HCT116 (cell line): Measurements from ENCODE around the gene STK32B. TPM values are rescaled to one million over a fixed set of nuclear protein-coding genes. Genes with fewer than 3 reads are reported as not detected.

ENCODE experiments used
- ATAC-seq: fragments of 200-7000 bp; cut with Tn5 transposase; 2 replicates; pipeline ENCODE4 v1.9.1; 2020; ENCODE audit warnings: mild to moderate bottlenecking, moderate library complexity
- BruUV-seq: library from RNA; stranded (reverse); fragments of 400-500 nt; replicated peaks from 2 replicates; lab custom pipeline; 2021; lab: Mats Ljungman, UMichigan
- CTCF ChIA-PET: fragments of 300-600 bp; sonication (Branson Sonifier 250); formaldehyde crosslinking; loops from one replicate; lab custom pipeline; 2021; ENCODE audit warnings: antibody characterized with exemption; lab: Charles Lee
- POLR2A ChIA-PET: fragments of 300-600, 350-600 bp; sonication (Branson Sonifier 250); formaldehyde crosslinking; loops from one replicate; lab custom pipeline; 2021; ENCODE audit warnings: antibody characterized with exemption; lab: Charles Lee
- RAD21 ChIA-PET, 2 experiments: fragments of 300-600 bp; sonication (Branson Sonifier 250); formaldehyde crosslinking; loops; one replicate each; lab custom pipeline; 2023; ENCODE audit warnings: low total read pairs in 2 of 2; ENCODE audit not compliant: uncharacterized antibody in 2 of 2, unreplicated experiment in 2 of 2, low non-redundant PET in 1 of 2; lab: Charles Lee
- DNase-seq: peaks from one replicate; pipeline ENCODE4 v3.0.0-alpha.2; 2010; ENCODE audit warnings: low read depth, low spot score
- H2AFZ ChIP-seq: fragments of 200-600 bp; shearing (Covaris generic), sonication (generic); 2 replicates; pipeline ENCODE4 v1.6.1; 2017; ENCODE audit warnings: low read depth, mixed run types, mixed read lengths, antibody characterized with exemption, low read length; ENCODE audit not compliant: poor library complexity, severe bottlenecking
- H3K27ac ChIP-seq: 2 replicates; pipeline ENCODE4 v1.5.1; 2012; ENCODE audit warnings: low read depth, low read length
- H3K27me3 ChIP-seq: fragments of 200-600 bp; sonication (generic); 2 replicates; pipeline ENCODE4 v1.6.1; 2016; ENCODE audit warnings: mixed run types, low read length, mixed read lengths; ENCODE audit not compliant: insufficient read depth
- H3K36me3 ChIP-seq, 2 experiments: fragments of 200-500 bp in 1 of 2; fragments of 200-600 bp in 1 of 2; sonication (Bioruptor generic) in 1 of 2; sonication (generic) in 1 of 2; 2 replicates each; pipeline versions ENCODE4 v1.5.1 to v1.6.1; 2014 to 2016; ENCODE audit warnings: low read length in 2 of 2, inconsistent platforms in 1 of 2, mixed read lengths in 1 of 2, mixed run types in 1 of 2; ENCODE audit not compliant: insufficient read depth in 2 of 2, control insufficient read depth in 1 of 2
- H3K4me1 ChIP-seq, 2 experiments: fragments of 200-600 bp in 1 of 2; sonication (generic) in 1 of 2; 2 replicates each; pipeline versions ENCODE4 v1.5.1 to v1.6.1; 2012 to 2017; ENCODE audit warnings: low read length in 2 of 2, inconsistent platforms in 1 of 2, mild to moderate bottlenecking in 1 of 2, mixed read lengths in 1 of 2, mixed run types in 1 of 2, moderate library complexity in 1 of 2; ENCODE audit not compliant: insufficient read depth in 2 of 2, control insufficient read depth in 1 of 2
- H3K4me2 ChIP-seq: fragments of 200-600 bp; sonication (generic); 2 replicates; pipeline ENCODE4 v1.6.1; 2017; ENCODE audit warnings: mixed run types, low read length, mixed read lengths
- H3K4me3 ChIP-seq, 2 experiments: fragments of 200-600 bp in 1 of 2; sonication (generic) in 1 of 2; replicated peaks in 1 of 2; 2 replicates each; pipeline ENCODE4 v1.5.1; 2011 to 2016; ENCODE audit warnings: low read length in 2 of 2, control low read depth in 1 of 2, low read depth in 1 of 2, mild to moderate bottlenecking in 1 of 2, mixed read lengths in 1 of 2, mixed run types in 1 of 2
- H3K79me2 ChIP-seq: fragments of 200-600 bp; sonication (generic); 2 replicates; pipeline ENCODE4 v1.6.1; 2017; ENCODE audit warnings: mild to moderate bottlenecking, mixed run types, low read length, moderate library complexity, mixed read lengths; ENCODE audit not compliant: insufficient read depth
- H3K9ac ChIP-seq: fragments of 200-600 bp; sonication (generic); 2 replicates; pipeline ENCODE4 v1.6.1; 2016; ENCODE audit warnings: low read length, mixed read lengths
- H3K9me2 ChIP-seq: fragments of 200-600 bp; sonication (generic), shearing (Covaris generic); 2 replicates; pipeline ENCODE4 v1.6.1; 2017; ENCODE audit warnings: mixed run types, mild to moderate bottlenecking, moderate library complexity; ENCODE audit not compliant: insufficient read depth
- H3K9me3 ChIP-seq, 2 experiments: fragments of 200-500 bp in 1 of 2; fragments of 200-600 bp in 1 of 2; sonication (Bioruptor generic) in 1 of 2; sonication (generic) in 1 of 2; 2 replicates each; pipeline ENCODE4 v1.6.1; 2014 to 2017; ENCODE audit warnings: low read length in 2 of 2, mixed read lengths in 2 of 2, inconsistent platforms in 1 of 2, low read depth in 1 of 2, mild to moderate bottlenecking in 1 of 2, mixed run types in 1 of 2, moderate library complexity in 1 of 2; ENCODE audit not compliant: control insufficient read depth in 1 of 2, insufficient read depth in 1 of 2
- H4K20me1 ChIP-seq: fragments of 200-600 bp; sonication (generic), shearing (Covaris generic); 2 replicates; pipeline ENCODE4 v1.6.1; 2017; ENCODE audit warnings: mixed run types, mild to moderate bottlenecking, moderate library complexity; ENCODE audit not compliant: insufficient read depth
- CEBPB ChIP-seq: IDR thresholded peaks from 2 replicates; pipeline ENCODE4 v1.6.1; 2012; ENCODE audit warnings: low read depth
- EZH2 ChIP-seq: fragments of 200-600 bp; sonication (generic); IDR thresholded peaks from 2 replicates; pipeline ENCODE4 v1.6.1; 2017; ENCODE audit warnings: antibody characterized with exemption, mixed run types
- POLR2A ChIP-seq: IDR thresholded peaks from 2 replicates; pipeline ENCODE4 v1.7.0; 2011; ENCODE audit warnings: borderline replicate concordance; ENCODE audit not compliant: insufficient read depth, insufficient read length; ENCODE audit errors: extremely low read depth
- POLR2AphosphoS5 ChIP-seq: IDR thresholded peaks from 2 replicates; pipeline ENCODE4 v1.6.1; 2011; ENCODE audit warnings: mild to moderate bottlenecking, low read depth, low read length, moderate library complexity
- RAD21 ChIP-seq: IDR thresholded peaks from 2 replicates; pipeline ENCODE4 v1.6.1; 2012; ENCODE audit warnings: low read depth, mild to moderate bottlenecking
- SIN3A ChIP-seq: IDR thresholded peaks from 2 replicates; pipeline ENCODE4 v1.6.1; 2012; ENCODE audit warnings: low read depth
- SRF ChIP-seq: IDR thresholded peaks from 2 replicates; pipeline ENCODE4 v1.6.1; 2012; ENCODE audit warnings: low read depth
- YY1 ChIP-seq: IDR thresholded peaks from 2 replicates; pipeline ENCODE4 v1.6.1; 2011; ENCODE audit warnings: low read length, low read depth, moderate library complexity, mild to moderate bottlenecking; ENCODE audit not compliant: insufficient replicate concordance; ENCODE audit errors: extremely low read depth
- ZFX ChIP-seq: fragments of 450-650 bp; IDR thresholded peaks from 2 replicates; pipeline ENCODE4 v1.6.1; 2017
- intact Hi-C: fragments of 100-400 bp; cut with micrococcal nuclease; formaldehyde crosslinking; loops from 2 replicates; pipeline ENCODE4 v1.10.0; 2022
- total RNA-seq: library from RNA; stranded (reverse); gene quantifications from one replicate; pipeline ENCODE4 v1.2.1, GENCODE V29; 2021; ENCODE audit not compliant: unreplicated experiment
- TF ChIP-seq, protein P1 (sequence below), 3 experiments: fragments of 200-600 bp in 1 of 3; sonication (generic) in 1 of 3; IDR thresholded peaks in 2 of 3; conservative IDR thresholded peaks in 1 of 3; 2 replicates each; pipeline ENCODE4 v1.5.1; 2012 to 2017; ENCODE audit warnings: low read depth in 2 of 3, low read length in 2 of 3, antibody characterized with exemption in 1 of 3, borderline replicate concordance in 1 of 3, control low read depth in 1 of 3, mild to moderate bottlenecking in 1 of 3, mixed read lengths in 1 of 3, mixed run types in 1 of 3, moderate library complexity in 1 of 3; ENCODE audit not compliant: insufficient read depth in 1 of 3
- TF ChIP-seq, protein P2 (sequence below): IDR thresholded peaks from 2 replicates; pipeline ENCODE4 v1.6.1; 2012; ENCODE audit warnings: low read depth

The STK32B gene
- total RNA-seq, 1 experiment from 2014 or later: not detected

DNA sequence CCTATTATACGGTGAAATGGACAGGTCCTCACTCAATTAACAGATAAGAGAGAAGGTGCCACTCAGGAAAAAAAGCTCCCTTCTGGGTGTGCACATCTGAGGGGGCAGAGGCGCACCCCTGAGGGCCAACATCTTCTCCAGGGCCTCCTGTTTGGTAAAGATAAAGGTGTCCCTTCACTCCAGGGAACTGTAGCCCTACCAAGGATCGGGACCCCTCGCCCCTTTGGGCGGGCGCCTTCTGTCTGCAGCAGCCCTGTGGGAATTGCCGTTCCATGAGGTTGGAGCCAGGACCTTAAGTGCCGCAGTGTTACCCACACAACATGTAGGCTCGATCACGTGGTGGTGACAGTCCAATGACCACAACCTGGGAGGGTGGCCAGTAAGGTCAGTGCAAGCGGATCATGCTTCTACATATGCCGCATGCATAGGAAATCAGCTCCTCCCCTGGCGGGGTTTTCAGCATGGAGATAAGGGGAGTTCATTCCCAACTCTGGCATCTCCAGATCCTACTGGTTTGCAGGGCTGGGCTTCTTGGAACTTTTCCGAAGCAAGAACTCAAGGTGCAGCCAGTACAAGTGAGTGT, 403.8 kb downstream of the STK32B start:
- H2AFZ ChIP-seq: no peak overlapping the region
- no peak overlapping the region for H3K9ac ChIP-seq
- H3K4me1 ChIP-seq: no peaks in the 10 kb centered on the region
- no peak overlapping the region for H3K4me2 ChIP-seq
- H3K36me3 ChIP-seq: no peaks in the 10 kb centered on the region
- no peak for DNase-seq
- ChIA-PET POLR2A (no interaction called here), RAD21 (no interaction called here), CTCF (no interaction called here)
- H3K27ac ChIP-seq: no peak overlapping the region
- no peaks in the 10 kb centered on the region for H4K20me1 ChIP-seq
- BruUV-seq: no TSS peak
- intact Hi-C loops: no loop called here
- ATAC-seq: no peak
- no peak overlapping the region for H3K4me3 ChIP-seq
- H3K79me2 ChIP-seq: no peaks in the 10 kb centered on the region
- no peaks in the 10 kb centered on the region for H3K9me2 ChIP-seq
- no peaks in the 10 kb centered on the region for H3K9me3 ChIP-seq
- peaks cover 33% of the 10 kb centered on the region for H3K27me3 ChIP-seq
- TF ChIP-seq, protein P1, sequence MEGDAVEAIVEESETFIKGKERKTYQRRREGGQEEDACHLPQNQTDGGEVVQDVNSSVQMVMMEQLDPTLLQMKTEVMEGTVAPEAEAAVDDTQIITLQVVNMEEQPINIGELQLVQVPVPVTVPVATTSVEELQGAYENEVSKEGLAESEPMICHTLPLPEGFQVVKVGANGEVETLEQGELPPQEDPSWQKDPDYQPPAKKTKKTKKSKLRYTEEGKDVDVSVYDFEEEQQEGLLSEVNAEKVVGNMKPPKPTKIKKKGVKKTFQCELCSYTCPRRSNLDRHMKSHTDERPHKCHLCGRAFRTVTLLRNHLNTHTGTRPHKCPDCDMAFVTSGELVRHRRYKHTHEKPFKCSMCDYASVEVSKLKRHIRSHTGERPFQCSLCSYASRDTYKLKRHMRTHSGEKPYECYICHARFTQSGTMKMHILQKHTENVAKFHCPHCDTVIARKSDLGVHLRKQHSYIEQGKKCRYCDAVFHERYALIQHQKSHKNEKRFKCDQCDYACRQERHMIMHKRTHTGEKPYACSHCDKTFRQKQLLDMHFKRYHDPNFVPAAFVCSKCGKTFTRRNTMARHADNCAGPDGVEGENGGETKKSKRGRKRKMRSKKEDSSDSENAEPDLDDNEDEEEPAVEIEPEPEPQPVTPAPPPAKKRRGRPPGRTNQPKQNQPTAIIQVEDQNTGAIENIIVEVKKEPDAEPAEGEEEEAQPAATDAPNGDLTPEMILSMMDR (IDR thresholded peaks at IDR 0.05 in 2 of 3, conservative IDR thresholded peaks at IDR 0.05 in 1 of 3; ENCODE audit: borderline replicate concordance in 1 of 3, insufficient read depth in 1 of 3, low read depth in 2 of 3, low read length in 2 of 3): no peak
- no peak for TF ChIP-seq CEBPB

DNA sequence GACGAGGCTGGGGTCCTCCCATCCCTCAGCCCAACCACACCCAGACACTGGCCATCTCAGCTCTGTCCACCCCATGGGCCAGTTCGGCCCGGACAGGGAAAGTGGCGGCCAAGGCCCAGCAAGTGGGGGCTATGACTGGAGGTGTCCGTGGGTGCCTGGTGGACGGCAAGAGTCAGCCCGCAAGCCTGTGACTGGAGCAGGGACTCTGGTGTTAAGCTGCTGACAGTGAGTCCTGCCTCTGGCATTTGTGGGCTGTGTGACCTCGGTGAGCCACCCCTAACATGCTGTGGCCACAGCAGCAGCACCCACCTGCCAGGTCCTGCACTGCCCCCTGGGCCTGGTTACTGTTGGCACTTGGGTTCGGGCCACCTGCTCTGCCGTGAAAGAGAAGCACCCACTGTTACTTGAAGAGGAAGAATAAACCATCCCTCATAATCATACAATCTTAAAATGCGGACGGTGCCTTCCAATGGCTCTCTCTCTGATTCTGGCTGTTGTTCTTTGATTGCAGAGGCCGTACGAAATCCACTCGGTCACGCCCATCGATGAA, 405.1 kb downstream of the STK32B start:
- Histone ChIP-seq H3K4me3 (no peak overlapping the region), H3K27me3 (peaks cover 42% of the 10 kb centered on the region), H3K9ac (no peak overlapping the region)
- CTCF ChIA-PET: no interaction called here
- TF ChIP-seq, protein P2, sequence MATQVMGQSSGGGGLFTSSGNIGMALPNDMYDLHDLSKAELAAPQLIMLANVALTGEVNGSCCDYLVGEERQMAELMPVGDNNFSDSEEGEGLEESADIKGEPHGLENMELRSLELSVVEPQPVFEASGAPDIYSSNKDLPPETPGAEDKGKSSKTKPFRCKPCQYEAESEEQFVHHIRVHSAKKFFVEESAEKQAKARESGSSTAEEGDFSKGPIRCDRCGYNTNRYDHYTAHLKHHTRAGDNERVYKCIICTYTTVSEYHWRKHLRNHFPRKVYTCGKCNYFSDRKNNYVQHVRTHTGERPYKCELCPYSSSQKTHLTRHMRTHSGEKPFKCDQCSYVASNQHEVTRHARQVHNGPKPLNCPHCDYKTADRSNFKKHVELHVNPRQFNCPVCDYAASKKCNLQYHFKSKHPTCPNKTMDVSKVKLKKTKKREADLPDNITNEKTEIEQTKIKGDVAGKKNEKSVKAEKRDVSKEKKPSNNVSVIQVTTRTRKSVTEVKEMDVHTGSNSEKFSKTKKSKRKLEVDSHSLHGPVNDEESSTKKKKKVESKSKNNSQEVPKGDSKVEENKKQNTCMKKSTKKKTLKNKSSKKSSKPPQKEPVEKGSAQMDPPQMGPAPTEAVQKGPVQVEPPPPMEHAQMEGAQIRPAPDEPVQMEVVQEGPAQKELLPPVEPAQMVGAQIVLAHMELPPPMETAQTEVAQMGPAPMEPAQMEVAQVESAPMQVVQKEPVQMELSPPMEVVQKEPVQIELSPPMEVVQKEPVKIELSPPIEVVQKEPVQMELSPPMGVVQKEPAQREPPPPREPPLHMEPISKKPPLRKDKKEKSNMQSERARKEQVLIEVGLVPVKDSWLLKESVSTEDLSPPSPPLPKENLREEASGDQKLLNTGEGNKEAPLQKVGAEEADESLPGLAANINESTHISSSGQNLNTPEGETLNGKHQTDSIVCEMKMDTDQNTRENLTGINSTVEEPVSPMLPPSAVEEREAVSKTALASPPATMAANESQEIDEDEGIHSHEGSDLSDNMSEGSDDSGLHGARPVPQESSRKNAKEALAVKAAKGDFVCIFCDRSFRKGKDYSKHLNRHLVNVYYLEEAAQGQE: no peak
- TF ChIP-seq ZFX (no peak), SIN3A (no peak), YY1 (no peak), RAD21 (no peak), EZH2 (no peak), POLR2AphosphoS5 (no peak), SRF (no peak), POLR2A (no peak)
- TF ChIP-seq, protein P1 (IDR thresholded peaks at IDR 0.05 in 2 of 3, conservative IDR thresholded peaks at IDR 0.05 in 1 of 3; ENCODE audit: borderline replicate concordance in 1 of 3, insufficient read depth in 1 of 3, low read depth in 2 of 3, low read length in 2 of 3): no peak
- TF ChIP-seq, all 23 proteins: peak for 0
- Histone ChIP-seq H2AFZ (no peak overlapping the region), H3K4me2 (no peak overlapping the region), H3K9me2 (no peaks in the 10 kb centered on the region), H3K27ac (no peak overlapping the region), H4K20me1 (no peaks in the 10 kb centered on the region), H3K4me1 (no peaks in the 10 kb centered on the region), H3K36me3 (no peaks in the 10 kb centered on the region), H3K9me3 (no peaks in the 10 kb centered on the region), H3K79me2 (no peaks in the 10 kb centered on the region)
- no peak for DNase-seq
- intact Hi-C loops: no loop called here
- RAD21 ChIA-PET: no interaction called here
- no peak for ATAC-seq
- BruUV-seq: no TSS peak
- POLR2A ChIA-PET: no interaction called here
